ENCODE measurements around the gene TAT. TPM values are rescaled to one million over a fixed set of nuclear protein-coding genes. Genes with fewer than 3 reads are reported as not detected.

Gene TAT
- total RNA-seq, 1 experiment from 2014 or later = 0.68 TPM

DNA sequence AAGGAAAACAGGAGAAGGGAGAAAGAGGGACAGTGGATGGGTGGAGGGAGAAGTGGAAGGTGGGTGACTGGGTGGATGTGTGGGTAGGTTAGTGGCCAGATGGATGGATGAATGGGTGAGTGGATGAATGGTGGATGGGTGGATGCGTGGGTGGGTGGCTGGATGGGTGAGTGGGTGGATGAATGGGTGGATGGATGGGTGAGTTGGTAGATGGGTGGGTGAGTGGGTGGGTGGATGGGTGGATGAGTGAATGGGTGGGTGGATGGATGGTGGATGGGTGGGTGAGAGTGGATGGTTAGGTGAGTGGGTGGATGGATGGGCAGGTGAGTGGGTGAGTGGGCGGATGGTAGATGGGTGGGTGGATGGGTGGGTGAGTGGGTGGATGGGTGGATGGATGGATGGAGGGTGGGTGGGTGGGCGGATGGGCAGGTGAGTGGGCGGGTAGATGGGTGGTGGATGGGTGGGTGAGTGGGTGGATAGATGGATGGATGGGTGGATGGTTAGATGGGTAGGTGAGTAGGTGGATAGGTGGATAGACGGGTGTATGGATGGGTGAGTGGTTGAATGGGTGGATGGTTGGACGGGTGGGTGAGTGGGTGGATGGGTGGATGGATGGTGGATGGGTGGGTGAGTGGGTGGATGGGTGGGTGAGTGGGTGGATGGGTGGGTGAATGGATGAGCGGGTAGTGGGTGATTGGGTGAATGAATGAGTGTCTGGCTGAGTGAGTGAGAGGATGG lies 48.4 kb upstream of the TAT start:
- H3K4me1 Mint-ChIP-seq = peaks cover 28% of the 10 kb centered on the region
- peaks cover 21% of the 10 kb centered on the region for H3K36me3 Mint-ChIP-seq
- peak overlapping the region; percentile 89 for H3K4me3 Mint-ChIP-seq
- ATAC-seq (no peak), DNase-seq (ENCODE audit: low spot score) (no peak)
- no peaks in the 10 kb centered on the region; the same call in 1 of the 2 replicates for H3K27me3 Mint-ChIP-seq (ENCODE audit: low read depth)
- H3K27ac Mint-ChIP-seq = no peak overlapping the region
- peaks cover 17% of the 10 kb centered on the region for H3K9me3 Mint-ChIP-seq
- POLR2A ChIA-PET = interaction anchor here (0.5 to 0.7 kb wide), 2 partner anchors 99 to 1589 kb away, joined by 4 read pairs; partner anchors contain the start of gene CHST4
- no peak for TF ChIP-seq ZNF232 (CRISPR knock-in tag; IDR thresholded peaks at IDR 0.05)
- CTCF ChIA-PET = interaction anchor here (0.7 to 1.0 kb wide), 13 partner anchors 14 to 375 kb away, joined by 3 to 20 read pairs (median 3); partner anchors contain the start of gene CHST4

DNA sequence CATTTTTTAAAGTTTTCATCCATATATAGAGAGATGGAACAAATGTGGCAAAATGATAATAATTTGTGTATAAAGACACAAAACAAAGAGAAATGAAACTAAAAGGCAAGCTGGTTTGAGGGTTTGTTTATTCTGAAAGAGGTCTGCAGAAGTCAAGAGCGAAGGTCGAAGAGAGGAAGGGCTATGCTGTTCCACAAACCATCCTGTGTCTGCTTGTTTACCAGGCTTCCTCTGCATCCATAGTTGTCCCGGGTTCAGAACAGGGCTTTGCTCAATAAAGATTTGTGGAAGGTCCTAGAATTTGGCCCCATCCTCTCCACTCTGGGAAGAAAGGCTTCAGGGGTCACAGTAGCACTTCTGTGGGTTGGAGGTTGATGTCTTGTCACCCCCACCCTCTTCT lies 46.7 kb upstream of the TAT start:
- ChIA-PET POLR2A (no interaction called here), CTCF (no interaction called here)
- peaks cover 3% of the 10 kb centered on the region for H3K27me3 Mint-ChIP-seq (ENCODE audit: low read depth)
- no peak overlapping the region for H3K27ac Mint-ChIP-seq
- no peak overlapping the region for H3K4me3 Mint-ChIP-seq
- peaks cover 8% of the 10 kb centered on the region for H3K36me3 Mint-ChIP-seq
- peaks cover 20% of the 10 kb centered on the region for H3K9me3 Mint-ChIP-seq
- no peak for DNase-seq (ENCODE audit: low spot score)
- no peak for ATAC-seq
- H3K4me1 Mint-ChIP-seq = peaks cover 15% of the 10 kb centered on the region
- no peak for TF ChIP-seq SP1 (CRISPR knock-in tag; conservative IDR thresholded peaks at IDR 0.05)
- TF ChIP-seq JUN (CRISPR knock-in tag; IDR thresholded peaks at IDR 0.05) = no peak
- TF ChIP-seq, protein P1, sequence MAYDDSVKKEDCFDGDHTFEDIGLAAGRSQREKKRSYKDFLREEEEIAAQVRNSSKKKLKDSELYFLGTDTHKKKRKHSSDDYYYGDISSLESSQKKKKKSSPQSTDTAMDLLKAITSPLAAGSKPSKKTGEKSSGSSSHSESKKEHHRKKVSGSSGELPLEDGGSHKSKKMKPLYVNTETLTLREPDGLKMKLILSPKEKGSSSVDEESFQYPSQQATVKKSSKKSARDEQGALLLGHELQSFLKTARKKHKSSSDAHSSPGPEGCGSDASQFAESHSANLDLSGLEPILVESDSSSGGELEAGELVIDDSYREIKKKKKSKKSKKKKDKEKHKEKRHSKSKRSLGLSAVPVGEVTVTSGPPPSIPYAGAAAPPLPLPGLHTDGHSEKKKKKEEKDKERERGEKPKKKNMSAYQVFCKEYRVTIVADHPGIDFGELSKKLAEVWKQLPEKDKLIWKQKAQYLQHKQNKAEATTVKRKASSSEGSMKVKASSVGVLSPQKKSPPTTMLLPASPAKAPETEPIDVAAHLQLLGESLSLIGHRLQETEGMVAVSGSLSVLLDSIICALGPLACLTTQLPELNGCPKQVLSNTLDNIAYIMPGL (CRISPR knock-in tag; IDR thresholded peaks at IDR 0.05) = no peak
- TF ChIP-seq, protein P2, sequence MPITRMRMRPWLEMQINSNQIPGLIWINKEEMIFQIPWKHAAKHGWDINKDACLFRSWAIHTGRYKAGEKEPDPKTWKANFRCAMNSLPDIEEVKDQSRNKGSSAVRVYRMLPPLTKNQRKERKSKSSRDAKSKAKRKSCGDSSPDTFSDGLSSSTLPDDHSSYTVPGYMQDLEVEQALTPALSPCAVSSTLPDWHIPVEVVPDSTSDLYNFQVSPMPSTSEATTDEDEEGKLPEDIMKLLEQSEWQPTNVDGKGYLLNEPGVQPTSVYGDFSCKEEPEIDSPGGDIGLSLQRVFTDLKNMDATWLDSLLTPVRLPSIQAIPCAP (CRISPR knock-in tag; IDR thresholded peaks at IDR 0.05) = no peak
- TF ChIP-seq, protein P3, sequence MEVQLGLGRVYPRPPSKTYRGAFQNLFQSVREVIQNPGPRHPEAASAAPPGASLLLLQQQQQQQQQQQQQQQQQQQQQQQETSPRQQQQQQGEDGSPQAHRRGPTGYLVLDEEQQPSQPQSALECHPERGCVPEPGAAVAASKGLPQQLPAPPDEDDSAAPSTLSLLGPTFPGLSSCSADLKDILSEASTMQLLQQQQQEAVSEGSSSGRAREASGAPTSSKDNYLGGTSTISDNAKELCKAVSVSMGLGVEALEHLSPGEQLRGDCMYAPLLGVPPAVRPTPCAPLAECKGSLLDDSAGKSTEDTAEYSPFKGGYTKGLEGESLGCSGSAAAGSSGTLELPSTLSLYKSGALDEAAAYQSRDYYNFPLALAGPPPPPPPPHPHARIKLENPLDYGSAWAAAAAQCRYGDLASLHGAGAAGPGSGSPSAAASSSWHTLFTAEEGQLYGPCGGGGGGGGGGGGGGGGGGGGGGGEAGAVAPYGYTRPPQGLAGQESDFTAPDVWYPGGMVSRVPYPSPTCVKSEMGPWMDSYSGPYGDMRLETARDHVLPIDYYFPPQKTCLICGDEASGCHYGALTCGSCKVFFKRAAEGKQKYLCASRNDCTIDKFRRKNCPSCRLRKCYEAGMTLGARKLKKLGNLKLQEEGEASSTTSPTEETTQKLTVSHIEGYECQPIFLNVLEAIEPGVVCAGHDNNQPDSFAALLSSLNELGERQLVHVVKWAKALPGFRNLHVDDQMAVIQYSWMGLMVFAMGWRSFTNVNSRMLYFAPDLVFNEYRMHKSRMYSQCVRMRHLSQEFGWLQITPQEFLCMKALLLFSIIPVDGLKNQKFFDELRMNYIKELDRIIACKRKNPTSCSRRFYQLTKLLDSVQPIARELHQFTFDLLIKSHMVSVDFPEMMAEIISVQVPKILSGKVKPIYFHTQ (CRISPR knock-in tag; IDR thresholded peaks at IDR 0.05) = no peak
- no peak for TF ChIP-seq ESRRA (CRISPR knock-in tag; IDR thresholded peaks at IDR 0.05; ENCODE audit: borderline replicate concordance)
- TF ChIP-seq IRF2 (CRISPR knock-in tag; IDR thresholded peaks at IDR 0.05; ENCODE audit: borderline replicate concordance, low read depth) = no peak
- TF ChIP-seq, protein P4, sequence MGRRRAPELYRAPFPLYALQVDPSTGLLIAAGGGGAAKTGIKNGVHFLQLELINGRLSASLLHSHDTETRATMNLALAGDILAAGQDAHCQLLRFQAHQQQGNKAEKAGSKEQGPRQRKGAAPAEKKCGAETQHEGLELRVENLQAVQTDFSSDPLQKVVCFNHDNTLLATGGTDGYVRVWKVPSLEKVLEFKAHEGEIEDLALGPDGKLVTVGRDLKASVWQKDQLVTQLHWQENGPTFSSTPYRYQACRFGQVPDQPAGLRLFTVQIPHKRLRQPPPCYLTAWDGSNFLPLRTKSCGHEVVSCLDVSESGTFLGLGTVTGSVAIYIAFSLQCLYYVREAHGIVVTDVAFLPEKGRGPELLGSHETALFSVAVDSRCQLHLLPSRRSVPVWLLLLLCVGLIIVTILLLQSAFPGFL (CRISPR knock-in tag; IDR thresholded peaks at IDR 0.05; ENCODE audit: borderline replicate concordance) = no peak
- TF ChIP-seq FOXK1 (CRISPR knock-in tag; IDR thresholded peaks at IDR 0.05) = no peak
- TF ChIP-seq, protein P5, sequence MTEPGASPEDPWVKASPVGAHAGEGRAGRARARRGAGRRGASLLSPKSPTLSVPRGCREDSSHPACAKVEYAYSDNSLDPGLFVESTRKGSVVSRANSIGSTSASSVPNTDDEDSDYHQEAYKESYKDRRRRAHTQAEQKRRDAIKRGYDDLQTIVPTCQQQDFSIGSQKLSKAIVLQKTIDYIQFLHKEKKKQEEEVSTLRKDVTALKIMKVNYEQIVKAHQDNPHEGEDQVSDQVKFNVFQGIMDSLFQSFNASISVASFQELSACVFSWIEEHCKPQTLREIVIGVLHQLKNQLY (CRISPR knock-in tag; IDR thresholded peaks at IDR 0.05) = no peak
- TF ChIP-seq, protein P6, sequence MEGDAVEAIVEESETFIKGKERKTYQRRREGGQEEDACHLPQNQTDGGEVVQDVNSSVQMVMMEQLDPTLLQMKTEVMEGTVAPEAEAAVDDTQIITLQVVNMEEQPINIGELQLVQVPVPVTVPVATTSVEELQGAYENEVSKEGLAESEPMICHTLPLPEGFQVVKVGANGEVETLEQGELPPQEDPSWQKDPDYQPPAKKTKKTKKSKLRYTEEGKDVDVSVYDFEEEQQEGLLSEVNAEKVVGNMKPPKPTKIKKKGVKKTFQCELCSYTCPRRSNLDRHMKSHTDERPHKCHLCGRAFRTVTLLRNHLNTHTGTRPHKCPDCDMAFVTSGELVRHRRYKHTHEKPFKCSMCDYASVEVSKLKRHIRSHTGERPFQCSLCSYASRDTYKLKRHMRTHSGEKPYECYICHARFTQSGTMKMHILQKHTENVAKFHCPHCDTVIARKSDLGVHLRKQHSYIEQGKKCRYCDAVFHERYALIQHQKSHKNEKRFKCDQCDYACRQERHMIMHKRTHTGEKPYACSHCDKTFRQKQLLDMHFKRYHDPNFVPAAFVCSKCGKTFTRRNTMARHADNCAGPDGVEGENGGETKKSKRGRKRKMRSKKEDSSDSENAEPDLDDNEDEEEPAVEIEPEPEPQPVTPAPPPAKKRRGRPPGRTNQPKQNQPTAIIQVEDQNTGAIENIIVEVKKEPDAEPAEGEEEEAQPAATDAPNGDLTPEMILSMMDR (IDR thresholded peaks at IDR 0.05) = no peak
- TF ChIP-seq, protein P7, sequence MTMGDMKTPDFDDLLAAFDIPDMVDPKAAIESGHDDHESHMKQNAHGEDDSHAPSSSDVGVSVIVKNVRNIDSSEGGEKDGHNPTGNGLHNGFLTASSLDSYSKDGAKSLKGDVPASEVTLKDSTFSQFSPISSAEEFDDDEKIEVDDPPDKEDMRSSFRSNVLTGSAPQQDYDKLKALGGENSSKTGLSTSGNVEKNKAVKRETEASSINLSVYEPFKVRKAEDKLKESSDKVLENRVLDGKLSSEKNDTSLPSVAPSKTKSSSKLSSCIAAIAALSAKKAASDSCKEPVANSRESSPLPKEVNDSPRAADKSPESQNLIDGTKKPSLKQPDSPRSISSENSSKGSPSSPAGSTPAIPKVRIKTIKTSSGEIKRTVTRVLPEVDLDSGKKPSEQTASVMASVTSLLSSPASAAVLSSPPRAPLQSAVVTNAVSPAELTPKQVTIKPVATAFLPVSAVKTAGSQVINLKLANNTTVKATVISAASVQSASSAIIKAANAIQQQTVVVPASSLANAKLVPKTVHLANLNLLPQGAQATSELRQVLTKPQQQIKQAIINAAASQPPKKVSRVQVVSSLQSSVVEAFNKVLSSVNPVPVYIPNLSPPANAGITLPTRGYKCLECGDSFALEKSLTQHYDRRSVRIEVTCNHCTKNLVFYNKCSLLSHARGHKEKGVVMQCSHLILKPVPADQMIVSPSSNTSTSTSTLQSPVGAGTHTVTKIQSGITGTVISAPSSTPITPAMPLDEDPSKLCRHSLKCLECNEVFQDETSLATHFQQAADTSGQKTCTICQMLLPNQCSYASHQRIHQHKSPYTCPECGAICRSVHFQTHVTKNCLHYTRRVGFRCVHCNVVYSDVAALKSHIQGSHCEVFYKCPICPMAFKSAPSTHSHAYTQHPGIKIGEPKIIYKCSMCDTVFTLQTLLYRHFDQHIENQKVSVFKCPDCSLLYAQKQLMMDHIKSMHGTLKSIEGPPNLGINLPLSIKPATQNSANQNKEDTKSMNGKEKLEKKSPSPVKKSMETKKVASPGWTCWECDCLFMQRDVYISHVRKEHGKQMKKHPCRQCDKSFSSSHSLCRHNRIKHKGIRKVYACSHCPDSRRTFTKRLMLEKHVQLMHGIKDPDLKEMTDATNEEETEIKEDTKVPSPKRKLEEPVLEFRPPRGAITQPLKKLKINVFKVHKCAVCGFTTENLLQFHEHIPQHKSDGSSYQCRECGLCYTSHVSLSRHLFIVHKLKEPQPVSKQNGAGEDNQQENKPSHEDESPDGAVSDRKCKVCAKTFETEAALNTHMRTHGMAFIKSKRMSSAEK (CRISPR knock-in tag; IDR thresholded peaks at IDR 0.05; ENCODE audit: borderline replicate concordance) = no peak
- TF ChIP-seq ZNF232 (CRISPR knock-in tag; IDR thresholded peaks at IDR 0.05) = no peak
- TF ChIP-seq, protein P8, sequence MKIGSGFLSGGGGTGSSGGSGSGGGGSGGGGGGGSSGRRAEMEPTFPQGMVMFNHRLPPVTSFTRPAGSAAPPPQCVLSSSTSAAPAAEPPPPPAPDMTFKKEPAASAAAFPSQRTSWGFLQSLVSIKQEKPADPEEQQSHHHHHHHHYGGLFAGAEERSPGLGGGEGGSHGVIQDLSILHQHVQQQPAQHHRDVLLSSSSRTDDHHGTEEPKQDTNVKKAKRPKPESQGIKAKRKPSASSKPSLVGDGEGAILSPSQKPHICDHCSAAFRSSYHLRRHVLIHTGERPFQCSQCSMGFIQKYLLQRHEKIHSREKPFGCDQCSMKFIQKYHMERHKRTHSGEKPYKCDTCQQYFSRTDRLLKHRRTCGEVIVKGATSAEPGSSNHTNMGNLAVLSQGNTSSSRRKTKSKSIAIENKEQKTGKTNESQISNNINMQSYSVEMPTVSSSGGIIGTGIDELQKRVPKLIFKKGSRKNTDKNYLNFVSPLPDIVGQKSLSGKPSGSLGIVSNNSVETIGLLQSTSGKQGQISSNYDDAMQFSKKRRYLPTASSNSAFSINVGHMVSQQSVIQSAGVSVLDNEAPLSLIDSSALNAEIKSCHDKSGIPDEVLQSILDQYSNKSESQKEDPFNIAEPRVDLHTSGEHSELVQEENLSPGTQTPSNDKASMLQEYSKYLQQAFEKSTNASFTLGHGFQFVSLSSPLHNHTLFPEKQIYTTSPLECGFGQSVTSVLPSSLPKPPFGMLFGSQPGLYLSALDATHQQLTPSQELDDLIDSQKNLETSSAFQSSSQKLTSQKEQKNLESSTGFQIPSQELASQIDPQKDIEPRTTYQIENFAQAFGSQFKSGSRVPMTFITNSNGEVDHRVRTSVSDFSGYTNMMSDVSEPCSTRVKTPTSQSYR (CRISPR knock-in tag; IDR thresholded peaks at IDR 0.05) = no peak
- no peak for TF ChIP-seq GTF2I (CRISPR knock-in tag; conservative IDR thresholded peaks at IDR 0.05)
- TF ChIP-seq MXD4 (CRISPR knock-in tag; IDR thresholded peaks at IDR 0.05; ENCODE audit: borderline replicate concordance) = no peak
